ENCODE results near the gene NGLY1.

The NGLY1 gene

GRCh38 chr3:25782938-25783660, at the start of gene NGLY1:
TSS of gene NGLY1 (minus strand) at chr3:25783443. CDS start at chr3:25783390, 53 bp downstream.
- peak; percentile 89 for DNase-seq

- no peak for DNase-seq
Measured at GRCh38 chr3:25831578-25831977, 48.3 kb upstream of the NGLY1 start.

GRCh38 chr3:25830373-25831280, 47.4 kb upstream of the NGLY1 start:
- DNase-seq, result peak; percentile 46

- DNase-seq, result no peak
Measured at GRCh38 chr3:25826510-25826909, 43.3 kb upstream of the NGLY1 start.

GRCh38 chr3:25823314-25823713, 40.1 kb upstream of the NGLY1 start:
- no peak for DNase-seq

GRCh38 chr3:25821746-25822573, 38.7 kb upstream of the NGLY1 start:
- no peak for DNase-seq

- no peak for DNase-seq
Measured at GRCh38 chr3:25820816-25821486, 37.7 kb upstream of the NGLY1 start.

- DNase-seq, result no peak
Measured at GRCh38 chr3:25820366-25820765, 37.1 kb upstream of the NGLY1 start.

GRCh38 chr3:25818335-25818734, 35.1 kb upstream of the NGLY1 start:
- DNase-seq, result no peak

- DNase-seq, result no peak
Measured at GRCh38 chr3:25817638-25818037, 34.4 kb upstream of the NGLY1 start.

- no peak for DNase-seq
Measured at GRCh38 chr3:25817107-25817506, 33.9 kb upstream of the NGLY1 start.

- DNase-seq, result no peak
Measured at GRCh38 chr3:25812644-25813043, 29.4 kb upstream of the NGLY1 start.

- DNase-seq, result no peak
Measured at GRCh38 chr3:25804676-25805075, 21.4 kb upstream of the NGLY1 start.

GRCh38 chr3:25803833-25804232, 20.6 kb upstream of the NGLY1 start:
- DNase-seq, result no peak

- DNase-seq, result no peak
Measured at GRCh38 chr3:25801786-25802185, 18.5 kb upstream of the NGLY1 start.

GRCh38 chr3:25789596-25790556, 6.6 kb upstream of the NGLY1 start, which contains the start of gene OXSM:
TSS of gene OXSM (plus strand) at chr3:25790090. CDS start at chr3:25791021, 931 bp downstream.
- peak; percentile 91 for DNase-seq

GRCh38 chr3:25789209-25789595, 6.0 kb upstream of the NGLY1 start:
- DNase-seq, result no peak

- DNase-seq, result no peak
Measured at GRCh38 chr3:25787689-25788088, 4.4 kb upstream of the NGLY1 start.

GRCh38 chr3:25785826-25786225, 2.6 kb upstream of the NGLY1 start:
- DNase-seq, result no peak

- DNase-seq, result no peak
Measured at GRCh38 chr3:25784971-25785370, 1.7 kb upstream of the NGLY1 start.
